Stimulated activated CD4-positive, alpha-beta T cell treated with anti-CD3 and anti-CD28 coated beads, Interleukin-12 subunit alpha, Interleukin-12 subunit beta, amount 100 ng/mL, for 4 hours (primary cell): ENCODE measurements around the gene RSRC1.

Source experiments
- DNase-seq: peaks from one replicate; pipeline ENCODE4 v3.0.0-alpha.2; 2020

The RSRC1 gene

DNA sequence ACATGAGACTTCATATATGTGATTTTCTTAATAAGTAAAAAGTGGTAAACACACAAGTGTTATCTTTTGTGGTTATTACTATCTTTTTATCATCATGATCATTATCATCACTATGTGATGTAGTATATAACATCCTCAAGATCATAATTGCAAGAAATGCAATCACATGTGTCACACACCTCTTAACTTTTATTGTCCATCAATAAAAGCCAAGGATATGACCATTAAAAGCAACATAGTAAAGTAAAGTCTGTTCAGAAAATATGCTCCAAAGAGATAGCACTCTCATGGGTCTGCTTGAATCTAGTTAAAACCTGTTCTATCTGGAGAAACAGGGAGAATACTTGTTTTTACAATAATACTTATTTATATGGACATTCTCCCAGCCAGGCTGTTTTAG, 308.1 kb downstream of the RSRC1 start:
- DNase-seq: no peak

DNA sequence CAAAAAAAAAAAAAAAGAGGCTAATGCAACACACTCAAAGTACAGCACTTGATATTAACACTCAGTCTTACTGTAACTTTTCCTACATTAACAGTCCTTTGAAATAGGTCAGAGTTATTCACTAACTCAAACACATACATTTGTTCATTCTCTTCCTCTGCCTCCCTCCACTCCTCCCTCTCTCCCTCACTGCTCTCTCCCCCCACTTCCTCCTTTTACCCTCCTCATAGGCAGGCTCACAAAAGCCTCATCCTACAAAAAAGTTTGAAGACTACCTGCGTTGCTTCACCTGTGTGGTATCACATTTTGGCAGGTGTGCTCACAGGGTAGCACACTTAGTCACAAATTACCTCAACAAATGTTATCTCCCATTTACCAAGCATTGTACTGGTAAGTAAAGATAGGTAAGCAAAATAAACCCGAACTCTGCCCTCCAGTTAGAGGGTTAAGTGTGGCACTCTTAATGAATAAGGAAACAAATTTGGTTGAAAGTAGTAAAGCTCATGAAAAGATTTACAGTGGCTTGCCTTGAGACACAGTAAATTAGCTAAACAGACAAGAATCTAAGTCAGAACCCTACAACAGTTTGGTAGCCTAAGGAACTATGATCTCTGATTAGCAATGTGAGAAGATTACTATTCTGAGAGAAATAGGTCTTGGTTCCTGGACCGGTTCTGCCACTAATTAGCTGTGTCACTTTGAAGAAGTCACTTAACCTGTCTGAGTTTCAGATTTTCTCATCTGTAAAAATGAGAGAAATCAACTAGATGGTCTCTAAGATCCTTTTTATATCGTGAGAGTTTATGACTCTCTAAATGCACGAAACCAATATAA, 310.1 kb downstream of the RSRC1 start:
- no peak for DNase-seq

- DNase-seq: no peak
Measured at GRCh38 chr3:158420654-158421396, 310.9 kb downstream of the RSRC1 start.

GRCh38 chr3:158430448-158430847, 320.6 kb downstream of the RSRC1 start:
- no peak for DNase-seq

DNA sequence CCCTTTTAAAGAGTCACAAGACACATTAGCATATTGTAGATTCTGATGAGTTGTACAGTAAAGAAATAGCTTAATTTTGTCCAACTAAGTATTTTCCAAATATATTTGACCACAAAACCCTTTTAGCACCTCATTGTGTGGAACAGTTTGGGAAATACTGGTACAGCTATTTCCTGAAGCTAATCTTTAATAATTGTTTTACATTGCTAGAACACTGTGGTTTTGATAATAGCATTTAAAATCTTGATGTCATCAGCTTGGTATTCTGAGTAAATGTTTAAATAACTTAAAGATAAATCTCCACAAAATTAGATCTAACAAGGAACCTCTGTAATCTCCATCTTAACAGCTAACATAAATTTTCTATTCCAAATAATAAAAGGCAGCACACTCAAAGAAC, 321.1 kb downstream of the RSRC1 start:
- no peak for DNase-seq

DNA sequence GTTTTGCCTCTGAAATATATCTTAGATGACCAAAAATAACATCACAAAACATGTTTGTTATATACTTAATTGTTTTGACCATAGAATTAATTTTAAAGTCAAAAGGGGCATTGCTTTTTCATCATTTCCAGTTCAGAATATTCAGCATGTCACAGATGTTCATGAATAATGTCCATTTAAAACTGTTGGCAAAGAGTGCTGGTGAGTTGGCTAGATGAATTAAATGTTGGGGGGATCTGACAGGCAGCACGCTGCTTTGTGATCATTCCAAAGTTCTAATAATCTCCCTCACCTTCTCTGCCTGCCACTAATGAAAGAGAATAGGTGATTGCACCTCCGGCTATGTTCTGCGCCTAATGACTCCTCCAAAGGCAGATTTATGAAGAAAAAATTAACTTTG, 321.9 kb downstream of the RSRC1 start:
- DNase-seq: no peak

DNA sequence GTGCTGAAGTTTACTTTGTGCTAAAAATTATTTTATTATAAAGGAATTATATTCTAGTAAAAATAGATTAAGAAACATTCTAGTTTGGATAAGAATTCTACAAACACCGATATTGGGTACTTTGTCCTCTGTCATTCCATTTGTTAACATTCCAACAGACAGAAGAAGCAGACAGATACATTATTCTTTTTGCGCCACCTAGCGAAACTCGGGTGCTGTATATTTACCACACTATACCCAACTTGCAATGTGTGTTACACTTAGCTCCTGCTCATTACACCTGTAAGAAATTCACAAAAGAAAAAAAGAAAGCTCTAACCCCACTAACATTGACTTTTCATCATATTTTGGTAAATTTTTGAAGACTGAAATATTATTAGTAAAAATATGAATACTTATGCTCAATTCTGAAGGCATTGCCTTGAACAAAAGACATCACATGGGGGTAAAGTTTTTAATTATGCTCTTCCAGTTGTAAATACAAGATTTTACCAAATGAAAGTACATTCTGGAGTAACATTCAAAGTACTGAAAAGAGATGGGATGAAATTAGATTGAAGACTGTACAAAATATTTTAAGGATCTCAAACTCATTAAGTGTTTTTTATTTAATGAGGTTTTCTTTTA, 324.6 kb downstream of the RSRC1 start:
- DNase-seq: peak; percentile 18

DNA sequence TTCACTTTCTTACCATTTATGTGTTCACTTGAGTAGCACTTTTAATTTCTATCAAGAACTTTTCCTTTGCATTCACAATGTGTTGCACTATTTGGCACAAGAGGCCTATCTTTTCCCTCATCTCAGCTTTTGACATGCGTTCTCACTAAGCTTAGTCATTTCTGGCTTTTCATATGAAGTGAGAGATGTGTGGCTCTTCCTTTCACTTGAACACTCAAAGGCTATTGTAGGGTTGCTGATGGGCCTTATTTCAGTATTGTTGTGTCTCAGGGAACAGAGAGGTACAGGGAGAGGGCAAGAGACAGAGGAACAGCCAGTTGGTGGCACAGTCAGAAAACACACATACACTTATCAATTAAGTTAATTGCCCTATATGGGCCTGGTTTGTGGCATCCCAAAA, 333.7 kb downstream of the RSRC1 start:
- DNase-seq: no peak

GRCh38 chr3:158447408-158447807, 337.5 kb downstream of the RSRC1 start:
- DNase-seq: no peak

DNA sequence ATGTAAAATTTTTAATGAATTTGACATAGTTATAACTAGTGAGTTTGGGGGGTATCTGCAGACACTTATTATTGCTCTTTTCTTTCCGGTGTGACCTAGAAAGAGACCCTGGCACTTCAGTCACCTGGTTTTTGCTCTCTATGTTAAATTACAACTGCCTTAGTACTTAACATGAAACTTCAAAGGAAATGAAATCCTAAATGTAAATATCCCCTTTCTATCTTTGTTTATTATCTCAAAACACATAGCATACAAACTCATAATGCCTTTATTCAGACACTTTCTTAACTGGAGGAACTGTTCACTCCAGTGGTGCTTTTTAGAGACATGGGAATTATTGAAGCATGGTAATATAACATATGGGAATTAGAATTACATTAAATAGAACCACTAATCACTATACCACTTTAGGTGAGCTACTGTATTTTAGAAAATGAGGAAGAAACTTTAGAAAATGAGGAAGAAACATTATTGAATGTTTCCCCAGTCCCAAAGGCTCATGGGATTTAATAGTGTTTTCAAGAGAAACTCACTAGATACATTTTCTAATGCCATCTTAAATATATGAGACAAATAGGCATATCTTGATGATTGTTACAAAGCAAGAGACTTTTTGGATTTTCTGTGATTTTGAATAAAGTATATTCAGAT, 341.6 kb downstream of the RSRC1 start:
- no peak for DNase-seq

- DNase-seq: no peak
Measured at GRCh38 chr3:158452334-158452733, 342.4 kb downstream of the RSRC1 start.

DNA sequence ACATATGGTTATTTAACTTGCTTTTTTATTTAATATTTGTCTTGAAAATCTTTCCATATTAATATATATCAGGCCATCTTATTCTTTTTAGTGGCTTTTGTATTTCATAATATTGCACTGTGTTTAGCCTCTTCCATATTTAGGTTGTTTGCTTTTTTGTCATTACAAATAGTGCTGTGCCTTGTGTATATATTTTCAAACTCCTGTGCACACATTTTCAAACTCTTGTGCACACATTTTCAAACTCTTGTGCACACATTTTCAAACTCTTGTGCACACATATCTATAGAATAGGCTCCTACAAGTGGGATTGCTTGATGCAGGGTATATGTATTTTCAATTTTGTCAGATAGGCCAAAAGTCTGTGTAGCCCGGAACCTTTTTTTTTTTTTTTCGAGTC, 343.1 kb downstream of the RSRC1 start:
- DNase-seq: no peak

- no peak for DNase-seq
Measured at GRCh38 chr3:158453865-158454264, 344.0 kb downstream of the RSRC1 start.

DNA sequence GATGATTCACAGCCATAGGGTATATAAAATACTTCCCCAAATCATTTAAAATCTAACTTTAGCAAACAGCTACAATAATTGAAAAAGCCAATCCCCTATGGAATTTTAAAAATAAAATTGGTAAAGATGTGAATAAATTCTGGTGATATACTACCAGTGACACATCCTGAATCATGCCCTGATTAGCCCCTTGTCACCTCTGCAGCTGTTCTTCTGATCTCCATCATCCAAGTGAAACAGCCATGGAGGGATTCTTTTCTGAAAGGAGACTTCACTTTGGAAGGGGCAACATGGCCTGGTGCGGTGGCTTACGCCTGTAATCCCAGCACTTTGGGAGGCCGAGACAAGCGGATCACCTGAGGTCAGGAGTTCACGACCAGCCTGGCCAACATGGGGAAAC, 345.5 kb downstream of the RSRC1 start:
- no peak for DNase-seq

DNA sequence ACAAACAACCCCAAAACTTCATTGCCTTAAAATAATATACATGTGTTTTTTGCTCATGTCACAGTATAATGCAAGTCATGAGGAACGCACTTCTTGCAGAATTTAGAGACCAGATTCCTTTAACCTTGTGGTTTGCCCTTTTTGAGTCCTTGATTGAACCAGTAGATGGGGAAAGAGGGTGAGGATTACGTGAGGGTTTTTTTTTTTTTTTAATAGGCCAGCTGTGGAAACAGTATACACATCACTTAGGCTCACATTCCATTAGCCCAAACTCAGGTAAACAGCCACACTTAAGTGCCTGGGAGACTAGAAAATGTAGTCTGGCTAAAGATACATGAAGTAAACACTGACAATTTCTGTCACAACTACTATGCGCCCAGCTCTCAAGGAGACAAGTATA, 346.2 kb downstream of the RSRC1 start:
- no peak for DNase-seq

- DNase-seq: no peak
Measured at GRCh38 chr3:158458464-158458863, 348.6 kb downstream of the RSRC1 start.

- no peak for DNase-seq
Measured at GRCh38 chr3:158460926-158461325, 351.0 kb downstream of the RSRC1 start.

- DNase-seq: no peak
Measured at GRCh38 chr3:158463556-158463955, 353.7 kb downstream of the RSRC1 start.

- no peak for DNase-seq
Measured at GRCh38 chr3:158465074-158465473, 355.2 kb downstream of the RSRC1 start.

GRCh38 chr3:158470944-158471638, 361.2 kb downstream of the RSRC1 start:
- no peak for DNase-seq

DNA sequence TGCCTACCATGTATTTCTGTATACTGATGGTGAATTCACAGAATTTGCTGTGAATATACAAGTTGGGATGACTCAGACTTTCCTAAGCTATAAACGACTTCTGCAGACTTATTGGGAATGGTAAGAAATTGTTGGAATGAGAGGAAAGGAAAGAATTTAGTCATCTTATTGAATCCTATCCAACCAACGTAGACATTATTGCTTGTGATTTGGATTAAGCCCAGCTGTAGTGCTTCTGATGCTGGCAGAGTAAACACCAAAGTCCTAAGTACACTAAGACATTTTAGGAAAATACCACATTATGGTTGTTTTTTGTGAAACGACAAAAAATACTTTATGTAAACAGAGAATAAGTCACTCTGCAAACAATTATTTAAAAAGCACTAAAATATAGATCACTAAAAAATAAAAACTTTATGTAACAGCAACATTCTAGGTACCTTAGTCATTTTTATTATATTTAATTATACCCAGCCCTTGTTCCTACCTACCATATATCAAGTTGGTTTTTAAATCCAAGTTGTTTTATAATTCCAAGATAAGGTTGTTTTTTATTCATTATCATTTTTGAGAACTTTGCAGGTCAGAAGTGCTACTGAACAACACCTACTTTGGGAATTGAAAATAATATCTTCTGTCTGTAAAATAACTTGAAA, 361.9 kb downstream of the RSRC1 start:
- no peak for DNase-seq

GRCh38 chr3:158479051-158479450, 369.2 kb downstream of the RSRC1 start:
- DNase-seq: no peak
